HCT116 (cell line): ENCODE results near the gene CHN1. TPM values are rescaled to one million over a fixed set of nuclear protein-coding genes. Genes with fewer than 3 reads are reported as not detected.

Experiments
- ATAC-seq: fragments of 200-7000 bp; cut with Tn5 transposase; 2 replicates; pipeline ENCODE4 v1.9.1; 2020; ENCODE audit warnings: mild to moderate bottlenecking, moderate library complexity
- BruUV-seq: library from RNA; stranded (reverse); fragments of 400-500 nt; replicated peaks from 2 replicates; lab custom pipeline; 2021; lab: Mats Ljungman, UMichigan
- CTCF ChIA-PET: fragments of 300-600 bp; sonication (Branson Sonifier 250); formaldehyde crosslinking; loops from one replicate; lab custom pipeline; 2021; ENCODE audit warnings: antibody characterized with exemption; lab: Charles Lee
- POLR2A ChIA-PET: fragments of 300-600, 350-600 bp; sonication (Branson Sonifier 250); formaldehyde crosslinking; loops from one replicate; lab custom pipeline; 2021; ENCODE audit warnings: antibody characterized with exemption; lab: Charles Lee
- RAD21 ChIA-PET, 2 experiments: fragments of 300-600 bp; sonication (Branson Sonifier 250); formaldehyde crosslinking; loops; one replicate each; lab custom pipeline; 2023; ENCODE audit warnings: low total read pairs in 2 of 2; ENCODE audit not compliant: uncharacterized antibody in 2 of 2, unreplicated experiment in 2 of 2, low non-redundant PET in 1 of 2; lab: Charles Lee
- DNase-seq: peaks from one replicate; pipeline ENCODE4 v3.0.0-alpha.2; 2010; ENCODE audit warnings: low read depth, low spot score
- H2AFZ ChIP-seq: fragments of 200-600 bp; shearing (Covaris generic), sonication (generic); 2 replicates; pipeline ENCODE4 v1.6.1; 2017; ENCODE audit warnings: low read depth, mixed run types, mixed read lengths, antibody characterized with exemption, low read length; ENCODE audit not compliant: poor library complexity, severe bottlenecking
- H3K27ac ChIP-seq: 2 replicates; pipeline ENCODE4 v1.5.1; 2012; ENCODE audit warnings: low read depth, low read length
- H3K27me3 ChIP-seq: fragments of 200-600 bp; sonication (generic); 2 replicates; pipeline ENCODE4 v1.6.1; 2016; ENCODE audit warnings: mixed run types, low read length, mixed read lengths; ENCODE audit not compliant: insufficient read depth
- H3K36me3 ChIP-seq, 2 experiments: fragments of 200-500 bp in 1 of 2; fragments of 200-600 bp in 1 of 2; sonication (Bioruptor generic) in 1 of 2; sonication (generic) in 1 of 2; 2 replicates each; pipeline versions ENCODE4 v1.5.1 to v1.6.1; 2014 to 2016; ENCODE audit warnings: low read length in 2 of 2, inconsistent platforms in 1 of 2, mixed read lengths in 1 of 2, mixed run types in 1 of 2; ENCODE audit not compliant: insufficient read depth in 2 of 2, control insufficient read depth in 1 of 2
- H3K4me1 ChIP-seq, 2 experiments: fragments of 200-600 bp in 1 of 2; sonication (generic) in 1 of 2; 2 replicates each; pipeline versions ENCODE4 v1.5.1 to v1.6.1; 2012 to 2017; ENCODE audit warnings: low read length in 2 of 2, inconsistent platforms in 1 of 2, mild to moderate bottlenecking in 1 of 2, mixed read lengths in 1 of 2, mixed run types in 1 of 2, moderate library complexity in 1 of 2; ENCODE audit not compliant: insufficient read depth in 2 of 2, control insufficient read depth in 1 of 2
- H3K4me2 ChIP-seq: fragments of 200-600 bp; sonication (generic); 2 replicates; pipeline ENCODE4 v1.6.1; 2017; ENCODE audit warnings: mixed run types, low read length, mixed read lengths
- H3K4me3 ChIP-seq, 2 experiments: fragments of 200-600 bp in 1 of 2; sonication (generic) in 1 of 2; replicated peaks in 1 of 2; 2 replicates each; pipeline ENCODE4 v1.5.1; 2011 to 2016; ENCODE audit warnings: low read length in 2 of 2, control low read depth in 1 of 2, low read depth in 1 of 2, mild to moderate bottlenecking in 1 of 2, mixed read lengths in 1 of 2, mixed run types in 1 of 2
- H3K79me2 ChIP-seq: fragments of 200-600 bp; sonication (generic); 2 replicates; pipeline ENCODE4 v1.6.1; 2017; ENCODE audit warnings: mild to moderate bottlenecking, mixed run types, low read length, moderate library complexity, mixed read lengths; ENCODE audit not compliant: insufficient read depth
- H3K9ac ChIP-seq: fragments of 200-600 bp; sonication (generic); 2 replicates; pipeline ENCODE4 v1.6.1; 2016; ENCODE audit warnings: low read length, mixed read lengths
- H3K9me2 ChIP-seq: fragments of 200-600 bp; sonication (generic), shearing (Covaris generic); 2 replicates; pipeline ENCODE4 v1.6.1; 2017; ENCODE audit warnings: mixed run types, mild to moderate bottlenecking, moderate library complexity; ENCODE audit not compliant: insufficient read depth
- H3K9me3 ChIP-seq, 2 experiments: fragments of 200-500 bp in 1 of 2; fragments of 200-600 bp in 1 of 2; sonication (Bioruptor generic) in 1 of 2; sonication (generic) in 1 of 2; 2 replicates each; pipeline ENCODE4 v1.6.1; 2014 to 2017; ENCODE audit warnings: low read length in 2 of 2, mixed read lengths in 2 of 2, inconsistent platforms in 1 of 2, low read depth in 1 of 2, mild to moderate bottlenecking in 1 of 2, mixed run types in 1 of 2, moderate library complexity in 1 of 2; ENCODE audit not compliant: control insufficient read depth in 1 of 2, insufficient read depth in 1 of 2
- H4K20me1 ChIP-seq: fragments of 200-600 bp; sonication (generic), shearing (Covaris generic); 2 replicates; pipeline ENCODE4 v1.6.1; 2017; ENCODE audit warnings: mixed run types, mild to moderate bottlenecking, moderate library complexity; ENCODE audit not compliant: insufficient read depth
- ATF3 ChIP-seq: IDR thresholded peaks from 2 replicates; pipeline ENCODE4 v1.6.1; 2012
- CEBPB ChIP-seq: IDR thresholded peaks from 2 replicates; pipeline ENCODE4 v1.6.1; 2012; ENCODE audit warnings: low read depth
- EGR1 ChIP-seq: IDR thresholded peaks from 2 replicates; pipeline ENCODE4 v1.6.1; 2012; ENCODE audit warnings: low read depth
- JUND ChIP-seq: IDR thresholded peaks from 2 replicates; pipeline ENCODE4 v1.6.1; 2012
- POLR2A ChIP-seq: IDR thresholded peaks from 2 replicates; pipeline ENCODE4 v1.7.0; 2011; ENCODE audit warnings: borderline replicate concordance; ENCODE audit not compliant: insufficient read depth, insufficient read length; ENCODE audit errors: extremely low read depth
- RAD21 ChIP-seq: IDR thresholded peaks from 2 replicates; pipeline ENCODE4 v1.6.1; 2012; ENCODE audit warnings: low read depth, mild to moderate bottlenecking
- REST ChIP-seq: IDR thresholded peaks from 2 replicates; pipeline ENCODE4 v1.6.1; 2012; ENCODE audit warnings: low read depth
- SIN3A ChIP-seq: IDR thresholded peaks from 2 replicates; pipeline ENCODE4 v1.6.1; 2012; ENCODE audit warnings: low read depth
- SP1 ChIP-seq: IDR thresholded peaks from 2 replicates; pipeline ENCODE4 v1.6.1; 2012; ENCODE audit warnings: low read depth
- SRF ChIP-seq: IDR thresholded peaks from 2 replicates; pipeline ENCODE4 v1.6.1; 2012; ENCODE audit warnings: low read depth
- YY1 ChIP-seq: IDR thresholded peaks from 2 replicates; pipeline ENCODE4 v1.6.1; 2011; ENCODE audit warnings: low read length, low read depth, moderate library complexity, mild to moderate bottlenecking; ENCODE audit not compliant: insufficient replicate concordance; ENCODE audit errors: extremely low read depth
- ZBTB33 ChIP-seq: IDR thresholded peaks from 2 replicates; pipeline ENCODE4 v1.6.1; 2011; ENCODE audit warnings: mild to moderate bottlenecking, low read length, moderate library complexity; ENCODE audit not compliant: insufficient replicate concordance; ENCODE audit errors: extremely low read depth
- intact Hi-C: fragments of 100-400 bp; cut with micrococcal nuclease; formaldehyde crosslinking; loops from 2 replicates; pipeline ENCODE4 v1.10.0; 2022
- total RNA-seq: library from RNA; stranded (reverse); gene quantifications from one replicate; pipeline ENCODE4 v1.2.1, GENCODE V29; 2021; ENCODE audit not compliant: unreplicated experiment

CHN1 gene
- total RNA-seq, 1 experiment from 2014 or later, result 3.6 TPM

- no TSS peak for BruUV-seq
- no peak for DNase-seq
- intact Hi-C loops, result no loop called here
- no peak overlapping the region for H3K9ac ChIP-seq
- no peaks in the 10 kb centered on the region for H4K20me1 ChIP-seq
- no peak overlapping the region for H3K4me2 ChIP-seq
- no peak overlapping the region for H3K4me3 ChIP-seq
- ATAC-seq, result no peak
- no peaks in the 10 kb centered on the region for H3K9me3 ChIP-seq
- no peaks in the 10 kb centered on the region for H3K79me2 ChIP-seq
- RAD21 ChIA-PET, result no interaction called here
- CTCF ChIA-PET, result no interaction called here
- H3K27me3 ChIP-seq, result no peaks in the 10 kb centered on the region
- H3K9me2 ChIP-seq, result no peaks in the 10 kb centered on the region
- TF ChIP-seq SRF (no peak), YY1 (no peak), ZBTB33 (no peak), CEBPB (no peak), REST (no peak), POLR2A (no peak), EGR1 (no peak), SP1 (no peak), RAD21 (no peak), ATF3 (no peak), JUND (no peak), SIN3A (no peak)
- TF ChIP-seq, all 23 proteins: peak for 0
- no peak overlapping the region for H3K27ac ChIP-seq
- POLR2A ChIA-PET, result no interaction called here
- H2AFZ ChIP-seq, result no peak overlapping the region
- no peaks in the 10 kb centered on the region for H3K36me3 ChIP-seq
- peaks cover 10 to 14% of the 10 kb centered on the region in 2 experiments; a peak in 3 of 4 replicates for H3K4me1 ChIP-seq
These were observed 219.7 kb downstream of the CHN1 start for GRCh38 chr2:174785481-174785880.
